Measurements from ENCODE around the gene CFAP70.
A peak's percentile ranks its signal among the peaks of the same experiment; 100 is the strongest.
"Not testable (repeated sequence)": the region's sequence is repeated elsewhere in the genome, so short reads cannot be mapped to it uniquely, and the experiment has no call there.

Gene CFAP70

GRCh38 chr10:73339436-73339835, 19.2 kb downstream of the CFAP70 start:
- no peak for DNase-seq (ENCODE audit: low spot score)

GRCh38 chr10:73338801-73339368, 19.8 kb downstream of the CFAP70 start:
- no peak for DNase-seq (ENCODE audit: low spot score)

GRCh38 chr10:73333202-73333601, 25.5 kb downstream of the CFAP70 start:
- no peak for DNase-seq (ENCODE audit: low spot score)

GRCh38 chr10:73332379-73332778, 26.3 kb downstream of the CFAP70 start:
- DNase-seq (ENCODE audit: low spot score) = no peak

- not testable (repeated sequence) for DNase-seq (ENCODE audit: low spot score)
These were observed 30.1 kb downstream of the CFAP70 start for GRCh38 chr10:73328523-73328922.

GRCh38 chr10:73325290-73325689, 33.4 kb downstream of the CFAP70 start:
- DNase-seq (ENCODE audit: low spot score) = not testable (repeated sequence)

- DNase-seq (ENCODE audit: low spot score) = not testable (repeated sequence)
These were observed 35.1 kb downstream of the CFAP70 start for GRCh38 chr10:73323582-73323981.

- no peak for DNase-seq (ENCODE audit: low spot score)
These were observed 48.2 kb downstream of the CFAP70 start for GRCh38 chr10:73310475-73310874.

GRCh38 chr10:73307203-73307800, 51.4 kb downstream of the CFAP70 start:
- no peak for DNase-seq (ENCODE audit: low spot score)

- DNase-seq (ENCODE audit: low spot score) = no peak
These were observed 52.4 kb downstream of the CFAP70 start for GRCh38 chr10:73306171-73306708.

GRCh38 chr10:73296946-73297345, 61.7 kb downstream of the CFAP70 start:
- no peak for DNase-seq (ENCODE audit: low spot score)

GRCh38 chr10:73293461-73293860, 65.2 kb downstream of the CFAP70 start:
- DNase-seq (ENCODE audit: low spot score) = no peak

GRCh38 chr10:73289958-73290357, 68.7 kb downstream of the CFAP70 start:
- no peak for DNase-seq (ENCODE audit: low spot score)

- DNase-seq (ENCODE audit: low spot score) = no peak
These were observed 71.2 kb downstream of the CFAP70 start for GRCh38 chr10:73287441-73287840.

GRCh38 chr10:73281097-73281496, 77.6 kb downstream of the CFAP70 start:
- DNase-seq (ENCODE audit: low spot score) = no peak

GRCh38 chr10:73264423-73264822, 94.2 kb downstream of the CFAP70 start:
- DNase-seq (ENCODE audit: low spot score) = no peak

- peak; percentile 56 for DNase-seq (ENCODE audit: low spot score)
These were observed 94.8 kb downstream of the CFAP70 start for GRCh38 chr10:73263693-73264347.

GRCh38 chr10:73262880-73263555, 95.6 kb downstream of the CFAP70 start:
- no peak for DNase-seq (ENCODE audit: low spot score)

- peak; percentile 96 for DNase-seq (ENCODE audit: low spot score)
These were observed 96.4 kb downstream of the CFAP70 start for GRCh38 chr10:73262105-73262730.

GRCh38 chr10:73261362-73261995, 97.2 kb downstream of the CFAP70 start:
- DNase-seq (ENCODE audit: low spot score) = no peak

- not testable (repeated sequence) for DNase-seq (ENCODE audit: low spot score)
These were observed 100.1 kb downstream of the CFAP70 start for GRCh38 chr10:73258612-73259011.

GRCh38 chr10:73253225-73253555, 105.5 kb downstream of the CFAP70 start:
- peak; percentile 33 for DNase-seq (ENCODE audit: low spot score)

All from SW480 (cell line).